ENCODE results near the gene KCNMA1. TPM values are rescaled to one million over a fixed set of nuclear protein-coding genes. Genes with fewer than 3 reads are reported as not detected.

Gene KCNMA1
- total RNA-seq, 1 experiment from 2014 or later, result 0.49 TPM

- no peaks in the 10 kb centered on the region for H3K79me2 ChIP-seq (ENCODE audit: insufficient read depth, low read length)
- no peaks in the 10 kb centered on the region for H3K36me3 ChIP-seq (ENCODE audit: control insufficient read depth in 1 of 2, insufficient read depth in 2 of 2, low read length in 2 of 2)
- H3K9me2 ChIP-seq (ENCODE audit: insufficient read depth), result no peaks in the 10 kb centered on the region
- DNase-seq (ENCODE audit: low read depth, low spot score) (no peak), ATAC-seq (no peak)
- no peak overlapping the region for H3K9ac ChIP-seq (ENCODE audit: low read length)
- H3K9me3 ChIP-seq (ENCODE audit: control insufficient read depth in 1 of 2, insufficient read depth in 1 of 2, low read depth in 1 of 2, low read length in 2 of 2), result no peaks in the 10 kb centered on the region
- no peak overlapping the region for H3K4me3 ChIP-seq (replicated peaks in 1 of 2; ENCODE audit: low read depth in 1 of 2, low read length in 2 of 2)
- H3K27me3 ChIP-seq (ENCODE audit: insufficient read depth, low read length), result peaks cover 30% of the 10 kb centered on the region
- H3K27ac ChIP-seq (ENCODE audit: low read depth, low read length), result no peak overlapping the region
- TF ChIP-seq EGR1 (IDR thresholded peaks at IDR 0.05; ENCODE audit: low read depth) (no peak), ZNF274 (IDR thresholded peaks at IDR 0.05; ENCODE audit: low read depth, low read length) (no peak), POLR2AphosphoS5 (IDR thresholded peaks at IDR 0.05; ENCODE audit: low read depth, low read length) (no peak), ZBTB33 (IDR thresholded peaks at IDR 0.05; ENCODE audit: extremely low read depth, insufficient replicate concordance, low read length) (no peak), TCF7L2 (IDR thresholded peaks at IDR 0.05; ENCODE audit: borderline replicate concordance, extremely low read depth, insufficient read depth, insufficient read length) (no peak), CBX3 (IDR thresholded peaks at IDR 0.05; ENCODE audit: low read depth) (no peak), SRF (IDR thresholded peaks at IDR 0.05; ENCODE audit: low read depth) (no peak), EZH2phosphoT487 (IDR thresholded peaks at IDR 0.05; ENCODE audit: borderline replicate concordance) (no peak), MAX (IDR thresholded peaks at IDR 0.05) (no peak), YY1 (IDR thresholded peaks at IDR 0.05; ENCODE audit: extremely low read depth, insufficient replicate concordance, low read depth, low read length) (no peak), REST (IDR thresholded peaks at IDR 0.05; ENCODE audit: low read depth) (no peak)
- ChIA-PET RAD21 (ENCODE audit: low non-redundant PET in 1 of 2, low total read pairs in 2 of 2, uncharacterized antibody in 2 of 2, unreplicated experiment in 2 of 2) (no interaction called here), CTCF (no interaction called here), POLR2A (no interaction called here)
- BruUV-seq (replicated peaks), result no TSS peak
- H4K20me1 ChIP-seq (ENCODE audit: insufficient read depth), result no peaks in the 10 kb centered on the region
- no peak overlapping the region for H3K4me2 ChIP-seq (ENCODE audit: low read length)
- H3K4me1 ChIP-seq (ENCODE audit: control insufficient read depth in 1 of 2, insufficient read depth in 2 of 2, low read length in 2 of 2), result 0 out of 4 replicates have a peak, but pooled peaks cover 0 to 3% of the 10 kb centered on the region in 2 experiments
- intact Hi-C loops (cut with micrococcal nuclease), result no loop called here
- H2AFZ ChIP-seq (ENCODE audit: low read depth, low read length, poor library complexity, severe bottlenecking), result no peak overlapping the region
Observed at GRCh38 chr10:77226452-77226851, 411.2 kb downstream of the KCNMA1 start.

Measured in HCT116 (cell line).